ENCODE measurements around the gene LIPA.
A peak's percentile ranks its signal among the peaks of the same experiment; 100 is the strongest.
"Not testable (repeated sequence)": the region's sequence is repeated elsewhere in the genome, so short reads cannot be mapped to it uniquely, and the experiment has no call there.

Gene LIPA

GRCh38 chr10:89251409-89252224 is at the start of gene LIPA:
LIPA (minus strand) TSS chr10:89251775; CDS start chr10:89247648, 4,127 bp downstream.
- DNase-seq (ENCODE audit: low read depth in 2 of 2): peak; percentile 89 to 91

- no peak for DNase-seq (ENCODE audit: low read depth in 2 of 2)
These were observed 49.7 kb upstream of the LIPA start for GRCh38 chr10:89301232-89301631.

DNA sequence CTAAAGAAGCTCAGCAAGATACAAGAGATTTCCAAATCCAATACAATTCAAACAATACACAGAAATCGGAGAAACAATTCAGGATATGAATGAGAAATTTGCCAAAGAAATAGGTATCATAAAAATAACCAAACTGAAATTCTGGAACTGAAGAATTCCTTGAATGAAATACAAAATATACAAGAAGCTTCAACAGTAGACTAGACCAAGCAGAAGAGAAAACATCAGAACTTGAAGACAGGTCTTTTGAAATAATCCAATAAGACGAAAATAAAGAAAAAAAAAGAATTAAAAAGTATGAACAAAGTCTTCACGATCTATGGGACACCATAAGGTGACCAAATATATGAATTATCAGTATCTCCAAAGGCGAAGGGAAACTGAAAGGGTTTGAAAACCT is 47.5 kb upstream of the LIPA start:
- DNase-seq (ENCODE audit: low read depth in 2 of 2): no peak

DNA sequence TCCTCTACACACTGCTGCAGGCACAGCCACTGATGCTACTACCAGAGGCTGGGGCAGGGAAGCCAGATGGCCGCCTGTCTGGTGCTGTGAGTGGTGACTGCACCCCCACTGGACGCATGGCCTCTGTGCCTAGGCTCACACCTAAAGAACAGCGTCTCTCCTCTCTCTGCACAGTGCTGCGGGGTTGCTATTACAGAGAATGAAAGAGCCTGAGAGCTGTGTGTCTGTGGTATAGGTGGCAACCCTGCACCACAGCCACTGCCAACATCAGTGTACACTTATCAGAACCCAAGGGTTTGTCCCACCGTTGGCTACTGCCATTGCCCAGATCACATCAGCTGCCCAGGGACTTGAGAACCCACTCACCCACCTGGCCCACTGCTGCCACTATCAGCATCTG is 46.2 kb upstream of the LIPA start:
- DNase-seq (ENCODE audit: low read depth in 2 of 2): no peak

- DNase-seq (ENCODE audit: low read depth in 2 of 2): no peak
These were observed 45.8 kb upstream of the LIPA start for GRCh38 chr10:89297356-89297755.

DNA sequence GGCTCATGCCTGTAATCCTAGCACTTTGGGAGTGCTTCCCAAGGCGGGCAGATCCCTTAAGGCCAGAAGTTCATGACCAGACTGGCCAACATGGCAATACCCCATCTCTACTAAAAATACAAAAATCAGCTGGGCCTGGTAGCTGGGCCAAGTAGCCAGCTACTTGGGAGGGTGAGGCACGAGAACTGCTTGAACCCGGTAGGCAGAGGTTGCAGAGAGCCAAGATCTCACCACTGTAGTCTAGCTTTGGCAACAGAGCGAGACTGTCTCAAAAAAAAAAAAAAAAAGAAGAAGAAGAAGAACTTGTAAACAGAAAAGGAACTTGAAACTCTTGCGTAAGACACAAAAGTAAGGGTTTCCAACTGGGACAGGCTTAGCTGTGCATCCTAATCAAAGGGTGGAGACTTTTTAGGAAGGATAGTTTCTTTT is 44.7 kb upstream of the LIPA start:
- DNase-seq (ENCODE audit: low read depth in 2 of 2): no peak

- no peak for DNase-seq (ENCODE audit: low read depth in 2 of 2)
These were observed 44.0 kb upstream of the LIPA start for GRCh38 chr10:89295597-89295996.

GRCh38 chr10:89294721-89295239 is 43.2 kb upstream of the LIPA start:
- DNase-seq (ENCODE audit: low read depth in 2 of 2): no peak

DNA sequence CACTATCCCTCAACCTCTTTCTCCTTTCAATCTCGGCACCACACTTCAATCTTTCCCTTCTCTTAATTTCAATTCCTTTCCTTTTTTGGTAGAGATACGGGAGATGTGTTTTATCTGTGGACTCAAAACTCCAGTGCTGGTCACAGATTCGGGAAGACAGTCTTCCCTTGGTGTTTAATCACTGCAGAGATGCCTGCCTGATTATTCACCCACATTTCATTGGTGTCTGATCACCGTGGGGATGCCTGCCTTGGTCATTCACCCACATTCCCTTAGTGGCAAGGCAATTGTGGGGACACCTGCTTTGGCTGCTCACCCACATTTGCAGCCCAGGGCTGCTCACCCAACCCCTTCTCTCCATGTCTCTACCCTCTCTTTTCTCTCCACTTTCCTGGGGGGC is 33.7 kb upstream of the LIPA start:
- not testable (repeated sequence) for DNase-seq (ENCODE audit: low read depth in 2 of 2)

- DNase-seq (ENCODE audit: low read depth in 2 of 2): not testable (repeated sequence)
These were observed 33.1 kb upstream of the LIPA start for GRCh38 chr10:89284711-89285110.

DNA sequence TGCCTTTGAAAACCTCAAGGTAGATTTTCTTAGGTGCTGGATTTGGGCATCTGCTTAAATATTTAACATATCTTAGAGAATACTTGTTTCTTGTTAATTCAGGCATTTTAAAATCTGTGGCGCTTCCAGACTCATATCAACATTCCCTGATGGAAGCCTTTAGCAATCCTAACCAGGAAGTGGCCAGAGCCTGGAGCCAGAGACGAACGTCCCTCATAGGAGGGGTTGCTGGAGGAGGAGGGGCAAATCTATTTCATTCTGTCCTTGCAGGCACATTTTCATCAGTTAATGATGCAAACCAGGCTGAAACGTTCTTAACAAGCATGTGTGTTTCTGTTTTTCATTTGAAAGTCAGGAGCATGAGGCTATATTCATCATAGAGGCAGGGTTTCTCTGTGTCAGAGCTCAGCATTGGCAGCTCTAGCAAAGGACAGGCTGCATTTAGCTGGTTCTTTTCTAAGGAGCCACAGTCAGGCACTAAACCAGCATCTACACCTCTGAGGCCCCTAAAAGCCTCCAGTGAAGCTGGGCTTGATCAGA is 32.4 kb upstream of the LIPA start:
- DNase-seq (ENCODE audit: low read depth in 2 of 2): no peak

DNA sequence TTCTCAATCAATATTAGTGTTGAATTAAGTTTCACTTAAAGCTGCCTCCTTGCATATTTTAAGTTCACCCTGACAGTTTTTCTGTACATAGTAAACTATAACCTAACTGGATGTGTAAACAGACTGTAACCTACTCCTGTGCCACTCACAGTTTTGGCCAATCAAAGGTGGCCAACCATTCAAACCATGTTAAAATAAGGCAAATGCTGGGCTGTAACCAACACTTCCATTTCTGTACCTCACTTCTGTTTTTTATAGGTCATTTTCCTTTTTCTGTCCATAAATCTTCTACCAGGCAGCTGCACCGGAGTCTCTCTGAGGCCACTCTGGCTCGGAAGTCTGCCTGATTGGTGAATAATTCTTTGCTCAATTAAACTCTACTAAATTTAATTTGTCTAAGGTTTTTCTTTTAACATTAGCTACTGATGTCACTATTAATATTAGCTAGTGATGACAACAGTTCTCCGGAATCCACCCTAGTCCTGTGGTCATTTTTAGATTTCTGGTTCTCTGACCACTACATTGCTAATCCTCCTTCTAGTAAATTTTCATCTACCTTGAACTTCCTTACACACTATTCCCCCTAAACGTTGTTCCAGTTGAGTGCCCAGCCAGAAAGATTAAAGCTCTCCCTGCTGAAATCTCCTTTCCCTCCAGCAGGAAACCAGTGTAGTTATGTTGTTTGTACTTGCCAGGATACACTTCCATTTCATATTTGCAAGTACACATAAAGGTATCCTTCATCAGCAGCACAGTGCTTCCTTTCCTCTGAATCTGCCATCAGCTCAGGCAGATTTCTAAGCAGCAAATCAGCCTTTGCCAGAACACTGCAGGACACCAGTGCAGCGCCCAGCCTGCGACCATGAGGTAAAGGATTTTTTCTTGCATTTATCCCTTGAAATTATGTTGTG is 31.7 kb upstream of the LIPA start:
- no peak for DNase-seq (ENCODE audit: low read depth in 2 of 2)

DNA sequence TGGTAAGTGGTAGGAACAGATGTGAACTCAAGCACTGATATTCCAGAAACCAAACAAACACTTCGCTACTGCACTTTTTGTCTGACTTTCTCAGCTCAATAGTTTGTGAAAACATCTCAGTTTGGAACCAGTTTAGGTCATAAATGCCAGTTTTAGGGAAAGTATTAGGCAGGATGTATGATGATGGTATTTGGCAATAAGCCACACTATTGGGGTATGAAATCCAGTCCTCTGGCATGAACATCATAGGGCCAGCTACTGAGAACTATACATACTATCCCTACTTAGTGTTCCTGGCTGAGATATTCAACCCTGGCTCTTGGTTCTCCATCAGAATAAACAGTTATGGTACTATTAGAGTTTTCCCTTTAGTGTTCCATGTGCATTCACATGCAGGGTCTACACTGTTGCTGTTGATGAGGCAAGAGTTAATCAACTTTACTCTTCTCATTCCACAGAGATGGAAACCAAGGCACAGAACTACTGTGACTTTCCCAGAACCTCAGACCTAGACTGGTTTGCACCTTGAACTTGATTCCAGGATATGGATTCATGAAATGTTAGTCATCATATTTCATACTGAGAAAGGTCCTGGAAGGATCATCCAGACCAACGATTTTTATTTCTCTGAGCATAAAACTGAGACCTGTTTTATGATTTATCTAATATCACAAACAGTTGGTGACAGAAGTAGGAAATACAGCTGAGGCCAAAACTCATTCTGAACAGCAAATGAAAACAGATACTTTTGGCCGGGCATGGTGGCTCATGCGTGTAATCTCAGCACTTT is 30.2 kb upstream of the LIPA start:
- DNase-seq (ENCODE audit: low read depth in 2 of 2): no peak

GRCh38 chr10:89280508-89280907 is 28.9 kb upstream of the LIPA start:
- no peak for DNase-seq (ENCODE audit: low read depth in 2 of 2)

GRCh38 chr10:89279421-89279869 is 27.9 kb upstream of the LIPA start:
- DNase-seq (ENCODE audit: low read depth in 2 of 2): no peak

DNA sequence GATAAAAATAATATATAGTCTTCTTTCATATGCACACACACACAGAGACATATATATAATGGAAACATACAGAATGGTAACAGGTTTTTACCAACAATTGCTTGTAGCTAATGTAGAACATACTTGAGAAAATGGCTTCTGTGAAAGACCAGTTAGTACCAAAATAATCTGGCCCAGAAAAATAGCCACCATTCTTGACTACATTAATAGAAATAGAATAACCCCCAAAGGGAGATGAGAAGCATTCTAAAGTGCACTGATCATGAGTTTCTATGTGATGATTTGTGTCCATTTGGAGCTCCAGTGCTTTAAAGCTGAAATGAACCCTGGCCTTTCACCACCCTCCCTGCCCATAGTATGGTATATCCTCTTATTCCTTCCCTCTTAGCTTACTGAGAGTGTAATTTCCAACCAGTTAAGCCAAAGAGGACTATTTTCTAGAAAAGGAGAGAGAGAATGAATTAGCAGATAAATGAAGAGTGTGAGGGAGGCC is 27.4 kb upstream of the LIPA start:
- no peak for DNase-seq (ENCODE audit: low read depth in 2 of 2)

GRCh38 chr10:89278034-89278535 is 26.5 kb upstream of the LIPA start:
- no peak for DNase-seq (ENCODE audit: low read depth in 2 of 2)

DNA sequence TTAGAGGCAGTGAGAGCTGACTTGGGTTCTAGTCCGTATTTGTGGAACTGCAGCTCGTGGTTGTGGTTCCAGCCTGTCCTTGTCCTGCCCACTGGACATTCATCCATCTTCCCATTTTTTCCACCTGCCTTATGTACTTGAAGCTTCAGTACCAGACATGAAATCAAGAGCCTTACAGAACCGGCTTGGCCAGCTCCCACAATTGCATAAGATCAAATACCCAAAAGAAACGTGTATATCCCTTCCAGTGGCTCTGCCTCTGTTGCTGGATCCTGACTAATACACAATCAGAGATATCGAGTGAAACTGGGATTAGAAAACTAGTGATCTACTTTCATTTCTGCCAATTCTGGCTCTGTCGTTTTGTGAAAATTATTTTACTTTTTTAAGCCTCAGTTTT is 23.8 kb upstream of the LIPA start:
- DNase-seq (ENCODE audit: low read depth in 2 of 2): no peak

DNA sequence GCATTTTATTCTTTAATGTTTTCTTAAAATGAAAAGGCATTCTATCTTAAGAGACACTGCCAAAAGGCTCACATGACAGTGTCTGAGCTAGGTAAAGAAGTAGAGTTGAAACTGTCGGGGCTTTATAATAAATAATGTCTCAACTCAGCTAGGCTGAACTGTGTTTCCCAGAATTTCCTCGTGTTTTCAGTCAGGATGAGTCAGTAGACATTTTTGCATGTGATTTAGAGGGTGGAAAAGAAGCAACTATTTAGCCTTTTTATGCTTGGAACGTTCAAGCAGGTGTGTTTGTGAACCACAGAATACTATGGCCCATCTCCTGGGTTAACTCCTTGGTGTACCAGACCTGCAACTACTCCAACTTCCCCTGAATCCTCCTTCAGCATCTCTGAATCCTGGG is 23.4 kb upstream of the LIPA start:
- no peak for DNase-seq (ENCODE audit: low read depth in 2 of 2)

- DNase-seq (ENCODE audit: low read depth in 2 of 2): no peak
These were observed 22.1 kb upstream of the LIPA start for GRCh38 chr10:89273680-89274079.

- DNase-seq (ENCODE audit: low read depth in 2 of 2): no peak
These were observed 20.0 kb upstream of the LIPA start for GRCh38 chr10:89271532-89271931.
